HepG2 (cell line): ENCODE results near the gene GNPDA1. TPM values are rescaled to one million over a fixed set of nuclear protein-coding genes. Genes with fewer than 3 reads are reported as not detected.

ENCODE experiments used
- ATAC-seq: fragments of 200-7000 bp; cut with Tn5 transposase; 3 replicates; pipeline ENCODE4 v1.9.1; 2020; ENCODE audit warnings: mild to moderate bottlenecking, moderate library complexity
- BruUV-seq: library from RNA; stranded (reverse); fragments of 400-500 nt; replicated peaks from 2 replicates; lab custom pipeline; 2021; lab: Mats Ljungman, UMichigan
- CTCF ChIA-PET: fragments of 300-600 bp; formaldehyde crosslinking; extraction: SDS; loops from one replicate; lab custom pipeline; 2021; ENCODE audit warnings: low total read pairs, inconsistent platforms, low intra/inter-chr PET ratio; lab: Yijun Ruan, JAX
- POLR2A ChIA-PET: fragments of 350-600 bp; sonication (Branson Sonifier 250); formaldehyde crosslinking; loops from one replicate; lab custom pipeline; 2020; ENCODE audit warnings: antibody characterized with exemption, inconsistent platforms; lab: Yijun Ruan, JAX
- DNase-seq: peaks from one replicate; pipeline ENCODE4 v3.0.0-alpha.2; 2015; ENCODE audit warnings: low spot score
- FAIRE-seq: peaks from 3 replicates; lab custom pipeline; 2011; peaks lifted over from hg19 to GRCh38; lab: Jason Lieb, UNC
- H2AFZ ChIP-seq: one replicate; pipeline ENCODE4 v1.6.1; 2011; ENCODE audit warnings: low read length, inconsistent platforms
- H3K27ac ChIP-seq: fragments of 300-600 bp; 3 replicates; pipeline ENCODE4 v1.8.0; 2011; ENCODE audit warnings: mixed run types, mild to moderate bottlenecking, mixed read lengths, low read length, inconsistent platforms; ENCODE audit not compliant: insufficient read depth; ENCODE audit errors: extremely low read length
- H3K27me3 ChIP-seq, 2 experiments: fragments of 200-600 bp in 1 of 2; 2 replicates in 1 of 2; 3 replicates in 1 of 2; pipeline versions ENCODE4 v1.6.0 to v1.8.0; 2011; ENCODE audit warnings: low read length in 2 of 2, mild to moderate bottlenecking in 2 of 2, moderate library complexity in 2 of 2, inconsistent platforms in 1 of 2; ENCODE audit not compliant: insufficient read depth in 2 of 2, control insufficient read depth in 1 of 2
- H3K36me3 ChIP-seq, 2 experiments: fragments of 200-600 bp in 1 of 2; replicated peaks in 1 of 2; 2 replicates in 1 of 2; 3 replicates in 1 of 2; pipeline versions ENCODE4 v1.5.1 to v1.8.0; 2011; ENCODE audit warnings: low read length in 2 of 2, inconsistent platforms in 1 of 2; ENCODE audit not compliant: insufficient read depth in 2 of 2, control insufficient read depth in 1 of 2
- H3K4me1 ChIP-seq: 2 replicates; pipeline ENCODE4 v1.5.1; 2012; ENCODE audit warnings: low read length, inconsistent platforms; ENCODE audit not compliant: insufficient read depth
- H3K4me2 ChIP-seq: 2 replicates; pipeline ENCODE4 v1.6.0; 2011; ENCODE audit warnings: low read depth, low read length, inconsistent platforms
- H3K4me3 ChIP-seq, 3 experiments: fragments of 200-600 bp in 1 of 3; sonication (generic), shearing (Covaris generic) in 1 of 3; replicated peaks in 1 of 3; 2 replicates each; pipeline ENCODE4 v1.5.1; 2011 to 2016; ENCODE audit warnings: low read length in 3 of 3, inconsistent platforms in 2 of 3, low read depth in 2 of 3, mild to moderate bottlenecking in 2 of 3, control low read depth in 1 of 3, mixed read lengths in 1 of 3; ENCODE audit not compliant: insufficient read depth in 1 of 3
- H3K79me2 ChIP-seq: one replicate; pipeline ENCODE4 v1.6.1; 2011; ENCODE audit warnings: low read length, inconsistent platforms; ENCODE audit not compliant: insufficient read depth
- H3K9ac ChIP-seq: 2 replicates; pipeline ENCODE4 v1.6.0; 2011; ENCODE audit warnings: mild to moderate bottlenecking, low read depth, low read length, inconsistent platforms; ENCODE audit not compliant: insufficient read depth
- H3K9me3 ChIP-seq: 2 replicates; pipeline ENCODE4 v1.5.1; 2012; ENCODE audit warnings: mild to moderate bottlenecking, low read length
- H4K20me1 ChIP-seq: 2 replicates; pipeline ENCODE4 v1.6.0; 2011; ENCODE audit warnings: inconsistent platforms, mild to moderate bottlenecking, low read length, moderate library complexity; ENCODE audit not compliant: insufficient read depth
- BCL6 ChIP-seq: IDR thresholded peaks from 2 replicates; pipeline ENCODE4 v1.6.1; 2016; ENCODE audit warnings: missing genetic modification reagents, missing compliant biosample characterization
- CEBPG ChIP-seq: IDR thresholded peaks from 2 replicates; pipeline ENCODE4 v1.6.1; 2016
- CREB1 ChIP-seq, 2 experiments: fragments of 450-650 bp in 1 of 2; IDR thresholded peaks; 2 replicates each; pipeline ENCODE4 v1.6.1; 2016 to 2017; ENCODE audit warnings: control low read depth in 1 of 2, mild to moderate bottlenecking in 1 of 2, missing compliant biosample characterization in 1 of 2, missing genetic modification characterization in 1 of 2
- DMTF1 ChIP-seq: sonication (generic); formaldehyde crosslinking; IDR thresholded peaks from 2 replicates; pipeline ENCODE4 v1.4.0; 2020; ENCODE audit warnings: mild to moderate bottlenecking, missing genetic modification reagents
- FOXA3 ChIP-seq: IDR thresholded peaks from 2 replicates; pipeline ENCODE4 v1.6.1; 2016; ENCODE audit warnings: missing genetic modification reagents, missing compliant biosample characterization
- GATAD2A ChIP-seq: IDR thresholded peaks from 2 replicates; pipeline ENCODE4 v1.6.1; 2016
- HMGA1 ChIP-seq: sonication (generic); formaldehyde crosslinking; conservative IDR thresholded peaks from 2 replicates; pipeline ENCODE4 v1.4.0; 2020; ENCODE audit warnings: missing genetic modification reagents
- HOXD1 ChIP-seq: sonication (generic); formaldehyde crosslinking; IDR thresholded peaks from 2 replicates; pipeline ENCODE4 v1.5.0; 2020; ENCODE audit warnings: missing genetic modification reagents
- NR2F1 ChIP-seq, 2 experiments: fragments of 450-650 bp in 1 of 2; formaldehyde crosslinking in 1 of 2; IDR thresholded peaks; 2 replicates each; pipeline versions ENCODE4 v1.5.0 to v1.6.1; 2016 to 2020; ENCODE audit warnings: mild to moderate bottlenecking in 1 of 2, missing compliant biosample characterization in 1 of 2, missing genetic modification reagents in 1 of 2, moderate library complexity in 1 of 2
- ONECUT2 ChIP-seq: sonication (generic); formaldehyde crosslinking; IDR thresholded peaks from 2 replicates; pipeline ENCODE4 v1.4.0; 2020; ENCODE audit warnings: missing genetic modification reagents
- RARA ChIP-seq: IDR thresholded peaks from 2 replicates; pipeline ENCODE4 v1.6.1; 2016; ENCODE audit warnings: missing genetic modification reagents, missing compliant biosample characterization
- SRF ChIP-seq: IDR thresholded peaks from 2 replicates; pipeline ENCODE4 v1.6.1; 2011; ENCODE audit warnings: mild to moderate bottlenecking, low read depth, low read length, moderate library complexity
- ZBTB44 ChIP-seq: sonication (generic); formaldehyde crosslinking; IDR thresholded peaks from 2 replicates; pipeline ENCODE4 v1.4.0; 2020; ENCODE audit warnings: missing genetic modification reagents
- ZFP41 ChIP-seq: sonication (generic); formaldehyde crosslinking; IDR thresholded peaks from 2 replicates; pipeline ENCODE4 v1.4.0; 2020; ENCODE audit warnings: mild to moderate bottlenecking, missing genetic modification reagents, borderline replicate concordance
- ZNF546 ChIP-seq: sonication (generic); formaldehyde crosslinking; conservative IDR thresholded peaks from 2 replicates; pipeline ENCODE4 v1.8.1; 2023; ENCODE audit warnings: mild to moderate bottlenecking, missing genetic modification reagents
- ZNF788 ChIP-seq: sonication (generic); formaldehyde crosslinking; IDR thresholded peaks from 2 replicates; pipeline ENCODE4 v1.5.0; 2020; ENCODE audit warnings: mild to moderate bottlenecking, missing genetic modification reagents, borderline replicate concordance
- ZNF883 ChIP-seq: sonication (generic); formaldehyde crosslinking; IDR thresholded peaks from 2 replicates; pipeline ENCODE4 v1.5.1; 2020; ENCODE audit warnings: mild to moderate bottlenecking, missing genetic modification reagents; ENCODE audit errors: not compliant biosample characterization
- in situ Hi-C: cut with HindIII; loops from 2 replicates; pipeline ENCODE4 v1.10.0; 2017; ENCODE audit warnings: low pct_unique_long_range_greater_than_20kb; ENCODE audit not compliant: extremely low pct_ligation_motif_present
- intact Hi-C: fragments of 100-400 bp; cut with micrococcal nuclease; formaldehyde crosslinking; loops from one replicate; pipeline ENCODE4 v1.10.0; 2022; ENCODE audit not compliant: unreplicated experiment
- polyA plus RNA-seq, 8 experiments: library from polyadenylated mRNA; depleted of rRNA in 3 of 8; stranded (reverse) in 7 of 8; unstranded in 1 of 8; fragments of >200 nt; fragmentation: Illumina TruSeq in 4 of 8; extraction: Trizol in 4 of 8; gene quantifications; 2 replicates each; pipeline versions ENCODE4 v1.2.1 to v1.2.3, GENCODE V29; 2011 to 2016; ENCODE audit warnings: low read depth in 4 of 8, missing spikeins in 1 of 8, mixed read lengths in 1 of 8; ENCODE audit not compliant: insufficient read depth in 1 of 8
- total RNA-seq, 5 experiments: library from RNA; depleted of rRNA; stranded (reverse); fragments of >200 nt; fragmentation: Illumina TruSeq; extraction: Trizol; gene quantifications; 2 replicates each; pipeline ENCODE4 v1.2.3, GENCODE V29; 2016; ENCODE audit warnings: low read depth in 1 of 5
- TF ChIP-seq, protein P1 (sequence below): IDR thresholded peaks from 2 replicates; pipeline ENCODE4 v1.6.1; 2016; ENCODE audit warnings: missing genetic modification reagents, missing compliant biosample characterization
- TF ChIP-seq, protein P2 (sequence below): sonication (generic); formaldehyde crosslinking; IDR thresholded peaks from 2 replicates; pipeline ENCODE4 v1.4.0; 2020; ENCODE audit warnings: mild to moderate bottlenecking, missing genetic modification reagents

GNPDA1 gene
- total and polyA plus RNA-seq, 2 of the 13 experiments (the other 11 are each of a cell fraction or from before 2014, with no cell fraction given) = 6.0 to 54.1 TPM

DNA sequence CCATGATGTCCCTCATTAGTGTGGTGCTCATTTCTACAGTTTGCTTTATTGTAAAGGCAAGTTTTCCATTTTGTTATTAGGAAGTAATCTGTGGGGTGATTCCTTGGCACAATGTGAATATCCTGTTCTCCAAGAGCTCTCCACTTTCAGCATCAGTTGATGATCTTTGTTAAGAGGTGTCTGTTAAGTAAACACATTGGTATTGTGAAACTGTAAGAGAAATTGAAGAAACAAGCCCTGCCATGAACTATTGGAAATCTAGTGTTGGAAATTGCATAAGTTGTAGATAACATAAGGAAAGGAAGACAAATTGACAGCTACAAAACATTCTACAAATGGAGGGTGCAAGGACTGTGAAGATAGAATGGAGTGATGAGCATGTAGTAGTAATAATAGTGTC, 26.8 kb downstream of the GNPDA1 start:
- POLR2A ChIA-PET = interaction anchor here (0.7 to 1.1 kb wide), 2 partner anchors 17 to 25 kb away, joined by 3 to 5 read pairs; partner anchors contain the start of gene RNF14
- H3K27me3 ChIP-seq = no peaks in the 10 kb centered on the region; a peak in 1 of 5 replicates
- no peak overlapping the region for H3K27ac ChIP-seq
- H4K20me1 ChIP-seq = no peaks in the 10 kb centered on the region
- no peak overlapping the region for H3K4me3 ChIP-seq
- H3K36me3 ChIP-seq = peaks cover 7 to 13% of the 10 kb centered on the region in 2 experiments
- DNase-seq = peak; percentile 5
- no peak overlapping the region for H3K9ac ChIP-seq
- H3K9me3 ChIP-seq = no peaks in the 10 kb centered on the region
- CTCF ChIA-PET = no interaction called here
- H3K4me1 ChIP-seq = peaks cover 18% of the 10 kb centered on the region
- intact Hi-C loops = no loop called here
- no TSS peak for BruUV-seq
- H3K4me2 ChIP-seq = no peak overlapping the region
- H3K79me2 ChIP-seq = no peaks in the 10 kb centered on the region
- FAIRE-seq = no peak
- no peak overlapping the region for H2AFZ ChIP-seq
- no peak; the same call in 2 of the 3 replicates for ATAC-seq
- in situ Hi-C loops = loop anchor here (25.0 kb wide), 1 partner anchor 576 kb away; no protein-coding TSS in a partner anchor
- TF ChIP-seq ZFP41 (CRISPR knock-in tag) (no peak), CREB1 (IDR thresholded peaks at IDR 0.05) (no peak), CREB1 (CRISPR knock-in tag; IDR thresholded peaks at IDR 0.05) (0 out of 2 replicates have a peak, but pooled peaks have one; percentile 16), ONECUT2 (no peak), ZNF883 (CRISPR knock-in tag) (no peak), RARA (CRISPR knock-in tag) (no peak), ZBTB44 (CRISPR knock-in tag) (no peak), DMTF1 (no peak), ZNF788 (CRISPR knock-in tag) (no peak), GATAD2A (CRISPR knock-in tag) (peak; percentile 47; the same call in 1 of the 2 replicates), FOXA3 (CRISPR knock-in tag) (peak; percentile 46; the same call in 1 of the 2 replicates), SRF (no peak), HMGA1 (CRISPR knock-in tag) (no peak), CEBPG (CRISPR knock-in tag) (peak; percentile 74), NR2F1 (CRISPR knock-in tag; IDR thresholded peaks at IDR 0.05) (no peak), HOXD1 (CRISPR knock-in tag) (no peak), BCL6 (peak; percentile 27; the same call in 1 of the 2 replicates), ZNF546 (CRISPR knock-in tag) (no peak)
- TF ChIP-seq, protein P1, sequence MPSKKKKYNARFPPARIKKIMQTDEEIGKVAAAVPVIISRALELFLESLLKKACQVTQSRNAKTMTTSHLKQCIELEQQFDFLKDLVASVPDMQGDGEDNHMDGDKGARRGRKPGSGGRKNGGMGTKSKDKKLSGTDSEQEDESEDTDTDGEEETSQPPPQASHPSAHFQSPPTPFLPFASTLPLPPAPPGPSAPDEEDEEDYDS = no peak
- TF ChIP-seq, protein P2, sequence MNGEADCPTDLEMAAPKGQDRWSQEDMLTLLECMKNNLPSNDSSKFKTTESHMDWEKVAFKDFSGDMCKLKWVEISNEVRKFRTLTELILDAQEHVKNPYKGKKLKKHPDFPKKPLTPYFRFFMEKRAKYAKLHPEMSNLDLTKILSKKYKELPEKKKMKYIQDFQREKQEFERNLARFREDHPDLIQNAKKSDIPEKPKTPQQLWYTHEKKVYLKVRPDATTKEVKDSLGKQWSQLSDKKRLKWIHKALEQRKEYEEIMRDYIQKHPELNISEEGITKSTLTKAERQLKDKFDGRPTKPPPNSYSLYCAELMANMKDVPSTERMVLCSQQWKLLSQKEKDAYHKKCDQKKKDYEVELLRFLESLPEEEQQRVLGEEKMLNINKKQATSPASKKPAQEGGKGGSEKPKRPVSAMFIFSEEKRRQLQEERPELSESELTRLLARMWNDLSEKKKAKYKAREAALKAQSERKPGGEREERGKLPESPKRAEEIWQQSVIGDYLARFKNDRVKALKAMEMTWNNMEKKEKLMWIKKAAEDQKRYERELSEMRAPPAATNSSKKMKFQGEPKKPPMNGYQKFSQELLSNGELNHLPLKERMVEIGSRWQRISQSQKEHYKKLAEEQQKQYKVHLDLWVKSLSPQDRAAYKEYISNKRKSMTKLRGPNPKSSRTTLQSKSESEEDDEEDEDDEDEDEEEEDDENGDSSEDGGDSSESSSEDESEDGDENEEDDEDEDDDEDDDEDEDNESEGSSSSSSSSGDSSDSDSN (CRISPR knock-in tag) = no peak
